K562 (cell line): ENCODE data around the gene SPATA32. TPM values are rescaled to one million over a fixed set of nuclear protein-coding genes. Genes with fewer than 3 reads are reported as not detected.
"Not testable (repeated sequence)": the region's sequence is repeated elsewhere in the genome, so short reads cannot be mapped to it uniquely, and the experiment has no call there.

Experiments used
- ATAC-seq: fragments of 200-7000 bp; cut with Tn5 transposase; 3 replicates; pipeline ENCODE4 v1.9.1; 2020; ENCODE audit warnings: moderate library complexity
- BruUV-seq: library from RNA; stranded (reverse); fragments of 400-500 nt; replicated peaks from 2 replicates; lab custom pipeline; 2021; lab: Mats Ljungman, UMichigan
- CTCF ChIA-PET: fragments of 300-600 bp; formaldehyde crosslinking; extraction: SDS; loops from one replicate; lab custom pipeline; 2021; ENCODE audit warnings: low intra/inter-chr PET ratio; lab: Yijun Ruan, JAX
- POLR2A ChIA-PET: fragments of 300-600, 350-650 bp; sonication (Branson Sonifier 250); formaldehyde crosslinking; extraction: SDS; loops from one replicate; lab custom pipeline; 2021; ENCODE audit warnings: antibody characterized with exemption, inconsistent platforms; lab: Yijun Ruan, JAX
- DNase-seq, 4 experiments: peaks; one replicate each; pipeline versions ENCODE4 v3.0.0 to v3.0.0-alpha.2; 2011 to 2018; ENCODE audit warnings: low spot score in 3 of 4, mixed read lengths in 3 of 4; ENCODE audit errors: extremely low read depth in 1 of 4
- FAIRE-seq: peaks from 2 replicates; lab custom pipeline; 2011; peaks lifted over from hg19 to GRCh38; lab: Jason Lieb, UNC
- H2AFZ ChIP-seq: 2 replicates; pipeline ENCODE4 v1.6.0; 2011; ENCODE audit warnings: low read depth, low read length, control low read depth, inconsistent platforms
- H3K27ac ChIP-seq: fragments of 200-600 bp; 3 replicates; pipeline ENCODE4 v1.8.0; 2011; ENCODE audit warnings: low read depth, mild to moderate bottlenecking, control low read depth, inconsistent platforms, low read length, moderate library complexity, mixed read lengths; ENCODE audit errors: extremely low read depth
- H3K27me3 ChIP-seq, 2 experiments: fragments of 300-600 bp in 1 of 2; 2 replicates in 1 of 2; 3 replicates in 1 of 2; pipeline versions ENCODE4 v1.6.0 to v1.8.0; 2011; ENCODE audit warnings: inconsistent platforms in 2 of 2, low read length in 2 of 2, mild to moderate bottlenecking in 1 of 2, mixed read lengths in 1 of 2, moderate library complexity in 1 of 2; ENCODE audit not compliant: control insufficient read depth in 2 of 2, insufficient read depth in 2 of 2
- H3K36me3 ChIP-seq: fragments of 300-600 bp; 3 replicates; pipeline ENCODE4 v1.8.0; 2011; ENCODE audit warnings: mild to moderate bottlenecking, low read length, inconsistent platforms; ENCODE audit not compliant: control insufficient read depth, insufficient read depth
- H3K4me1 ChIP-seq, 2 experiments: fragments of 200-600 bp in 1 of 2; replicated peaks in 1 of 2; 2 replicates in 1 of 2; 3 replicates in 1 of 2; pipeline versions ENCODE4 v1.5.1 to v1.8.0; 2011; ENCODE audit warnings: inconsistent platforms in 2 of 2, low read length in 2 of 2, mild to moderate bottlenecking in 1 of 2, mixed read lengths in 1 of 2, moderate library complexity in 1 of 2; ENCODE audit not compliant: control insufficient read depth in 2 of 2, insufficient read depth in 2 of 2
- H3K4me2 ChIP-seq: 2 replicates; pipeline ENCODE4 v1.6.1; 2011; ENCODE audit warnings: low read length, control low read depth, inconsistent platforms, mixed read lengths; ENCODE audit not compliant: insufficient read depth
- H3K4me3 ChIP-seq: fragments of 200-600 bp; sonication (generic), shearing (Covaris generic); 2 replicates; pipeline ENCODE4 v1.5.1; 2016; ENCODE audit warnings: control low read depth, inconsistent platforms
- H3K79me2 ChIP-seq: fragments of 200-600 bp; 3 replicates; pipeline ENCODE4 v1.8.0; 2011; ENCODE audit warnings: low read length, inconsistent platforms; ENCODE audit not compliant: control insufficient read depth, insufficient read depth
- H3K9ac ChIP-seq, 2 experiments: 2 replicates each; pipeline versions ENCODE4 v1.6.0 to v1.6.1; 2011; ENCODE audit warnings: low read depth in 2 of 2, low read length in 2 of 2, control low read depth in 1 of 2, inconsistent platforms in 1 of 2, mild to moderate bottlenecking in 1 of 2, mixed read lengths in 1 of 2; ENCODE audit not compliant: insufficient read depth in 1 of 2
- H3K9me1 ChIP-seq: one replicate; pipeline ENCODE4 v1.6.0; 2011; ENCODE audit warnings: inconsistent platforms, mild to moderate bottlenecking, low read length, moderate library complexity; ENCODE audit not compliant: control insufficient read depth, insufficient read depth
- H3K9me3 ChIP-seq: replicated peaks from 2 replicates; pipeline ENCODE4 v1.5.1; 2011; ENCODE audit warnings: low read depth, low read length, inconsistent platforms; ENCODE audit not compliant: control insufficient read depth, insufficient read depth
- H4K20me1 ChIP-seq: replicated peaks from 2 replicates; pipeline ENCODE4 v1.6.1; 2011; ENCODE audit warnings: low read length, inconsistent platforms, mixed read lengths; ENCODE audit not compliant: control insufficient read depth, insufficient read depth
- BCOR ChIP-seq: fragments of 450-650 bp; IDR thresholded peaks from 2 replicates; pipeline ENCODE4 v1.6.1; 2016
- HDAC1 ChIP-seq, 2 experiments: fragments of 450-650 bp; IDR thresholded peaks; 2 replicates each; pipeline ENCODE4 v1.6.1; 2016 to 2017; ENCODE audit warnings: inconsistent platforms in 1 of 2, mild to moderate bottlenecking in 1 of 2, moderate library complexity in 1 of 2
- HDAC2 ChIP-seq: fragments of 450-650 bp; IDR thresholded peaks from 2 replicates; pipeline ENCODE4 v1.6.1; 2016; ENCODE audit warnings: mild to moderate bottlenecking
- MAX ChIP-seq: sonication (generic); formaldehyde crosslinking; IDR thresholded peaks from 2 replicates; pipeline ENCODE4 v1.9.0; 2022; ENCODE audit warnings: mild to moderate bottlenecking, missing genetic modification reagents
- ZNF121 ChIP-seq: sonication (generic); formaldehyde crosslinking; conservative IDR thresholded peaks from 2 replicates; pipeline ENCODE4 v1.8.0; 2022; ENCODE audit warnings: missing genetic modification reagents
- ZNF384 ChIP-seq: IDR thresholded peaks from 2 replicates; pipeline ENCODE4 v1.6.1; 2012; ENCODE audit warnings: low read depth, low read length, improper control_type of control experiment
- WGBS: fragments of 100-300 bp; shearing (Covaris generic); methylation state at CpG from one replicate; pipeline ENCODE4 v1.1.6; 2016; ENCODE audit warnings: low coverage, mixed read lengths; ENCODE audit not compliant: insufficient coverage; ENCODE audit errors: missing lambda C conversion rate; 5-methylcytosine and 5-hydroxymethylcytosine counted together
- in situ Hi-C: fragments of 300-500 bp; cut with MboI; formaldehyde crosslinking; loops from 4 replicates; pipeline ENCODE4 v1.15.0; 2018; ENCODE audit warnings: inconsistent platforms, mixed read lengths
- intact Hi-C: fragments of 100-400 bp; cut with micrococcal nuclease; formaldehyde crosslinking; loops from 2 replicates; pipeline ENCODE4 v1.14.2; 2022
- polyA plus RNA-seq, 8 experiments: library from polyadenylated mRNA; depleted of rRNA in 4 of 8; stranded (reverse) in 5 of 8; unstranded in 3 of 8; fragments of >200 nt; fragmentation: Nextera tagmentation in 2 of 8; fragmentation: Illumina TruSeq in 1 of 8; extraction: Ambion mirVana in 2 of 8; extraction: Trizol in 1 of 8; gene quantifications; 2 replicates each; pipeline versions ENCODE4 v1.2.1 to v1.2.3, GENCODE V29; 2011 to 2014; ENCODE audit warnings: inconsistent platforms in 1 of 8, missing spikeins in 1 of 8
- total RNA-seq, 7 experiments: library from RNA; depleted of rRNA in 6 of 7; stranded (reverse); fragments of >200 nt in 6 of 7; fragmentation: Illumina TruSeq in 2 of 7; extraction: Trizol in 2 of 7; gene quantifications; 2 replicates each; pipeline versions ENCODE4 v1.2.1 to v1.2.3, GENCODE V29; 2011 to 2021; ENCODE audit warnings: low replicate concordance in 1 of 7

SPATA32 gene
- total and polyA plus RNA-seq, 9 of the 15 experiments (the other 6 are each of a cell fraction or from before 2014, with no cell fraction given), result 0.03 to 0.06 TPM; not detected in 7

- Histone ChIP-seq H3K79me2 (peaks cover 31% of the 10 kb centered on the region), H2AFZ (peak overlapping the region; percentile 59; the same call in 1 of the 2 replicates), H3K4me1 (peaks cover 55 to 81% of the 10 kb centered on the region in 2 experiments), H3K27ac (peak overlapping the region; percentile 86), H3K4me3 (peak overlapping the region; percentile 8; the same call in 1 of the 2 replicates), H3K4me2 (peak overlapping the region; percentile 49)
- POLR2A ChIA-PET, result interaction anchor here (1.3 to 1.6 kb wide), 2 partner anchors 18 to 24 kb away, joined by 3 read pairs; no protein-coding TSS in a partner anchor
- FAIRE-seq, in situ Hi-C loops: not testable (repeated sequence)
- peak; percentile 29; the same call in 1 of the 2 replicates for TF ChIP-seq ZNF384
- TF ChIP-seq HDAC1 (IDR thresholded peaks at IDR 0.05), result 0 out of 4 replicates have a peak, but pooled peaks of 1 of the 2 experiments have one; percentile 20
- peak; percentile 2; the same call in 1 of the 2 replicates for TF ChIP-seq MAX
- peak; percentile 88 for TF ChIP-seq ZNF121
- TF ChIP-seq HDAC2, result peak; percentile 23; the same call in 1 of the 2 replicates
- TF ChIP-seq BCOR, result peak; percentile 57; the same call in 1 of the 2 replicates
- TF ChIP-seq, all 486 proteins: peak for 6; not testable (repeated sequence) for 480
- CTCF ChIA-PET, result interaction anchor here (0.6 kb wide), 1 partner anchor 175 kb away, joined by 3 read pairs; no protein-coding TSS in a partner anchor
- intact Hi-C loops, H3K9me1 ChIP-seq, BruUV-seq, H4K20me1 ChIP-seq, ATAC-seq, H3K27me3 ChIP-seq, H3K9me3 ChIP-seq: not testable (repeated sequence)
- WGBS, result 47% methylated on average over 5 of the region's 7 CpGs
- Histone ChIP-seq H3K36me3 (peaks cover 18% of the 10 kb centered on the region; the same call in 2 of the 3 replicates), H3K9ac (peak overlapping the region; percentile 67 to 69)
- DNase-seq, result peak in 1 of 4 experiments; percentile 28
These were observed 8.7 kb downstream of the SPATA32 start for GRCh38 chr17:45253237-45253636.
